K562 (cell line): ENCODE results near the gene DOCK8. TPM values are rescaled to one million over a fixed set of nuclear protein-coding genes. Genes with fewer than 3 reads are reported as not detected.
A peak's percentile ranks its signal among the peaks of the same experiment; 100 is the strongest.

Experiments used
- ATAC-seq: fragments of 200-7000 bp; cut with Tn5 transposase; 3 replicates; pipeline ENCODE4 v1.9.1; 2020; ENCODE audit warnings: moderate library complexity
- BruUV-seq: library from RNA; stranded (reverse); fragments of 400-500 nt; replicated peaks from 2 replicates; lab custom pipeline; 2021; lab: Mats Ljungman, UMichigan
- CTCF ChIA-PET: fragments of 300-600 bp; formaldehyde crosslinking; extraction: SDS; loops from one replicate; lab custom pipeline; 2021; ENCODE audit warnings: low intra/inter-chr PET ratio; lab: Yijun Ruan, JAX
- POLR2A ChIA-PET: fragments of 300-600, 350-650 bp; sonication (Branson Sonifier 250); formaldehyde crosslinking; extraction: SDS; loops from one replicate; lab custom pipeline; 2021; ENCODE audit warnings: antibody characterized with exemption, inconsistent platforms; lab: Yijun Ruan, JAX
- DNase-seq, 4 experiments: peaks; one replicate each; pipeline versions ENCODE4 v3.0.0 to v3.0.0-alpha.2; 2011 to 2018; ENCODE audit warnings: low spot score in 3 of 4, mixed read lengths in 3 of 4; ENCODE audit errors: extremely low read depth in 1 of 4
- FAIRE-seq: peaks from 2 replicates; lab custom pipeline; 2011; peaks lifted over from hg19 to GRCh38; lab: Jason Lieb, UNC
- H2AFZ ChIP-seq: 2 replicates; pipeline ENCODE4 v1.6.0; 2011; ENCODE audit warnings: low read depth, low read length, control low read depth, inconsistent platforms
- H3K27ac ChIP-seq: fragments of 200-600 bp; 3 replicates; pipeline ENCODE4 v1.8.0; 2011; ENCODE audit warnings: low read depth, mild to moderate bottlenecking, control low read depth, inconsistent platforms, low read length, moderate library complexity, mixed read lengths; ENCODE audit errors: extremely low read depth
- H3K27me3 ChIP-seq, 2 experiments: fragments of 300-600 bp in 1 of 2; 2 replicates in 1 of 2; 3 replicates in 1 of 2; pipeline versions ENCODE4 v1.6.0 to v1.8.0; 2011; ENCODE audit warnings: inconsistent platforms in 2 of 2, low read length in 2 of 2, mild to moderate bottlenecking in 1 of 2, mixed read lengths in 1 of 2, moderate library complexity in 1 of 2; ENCODE audit not compliant: control insufficient read depth in 2 of 2, insufficient read depth in 2 of 2
- H3K36me3 ChIP-seq: fragments of 300-600 bp; 3 replicates; pipeline ENCODE4 v1.8.0; 2011; ENCODE audit warnings: mild to moderate bottlenecking, low read length, inconsistent platforms; ENCODE audit not compliant: control insufficient read depth, insufficient read depth
- H3K4me1 ChIP-seq, 2 experiments: fragments of 200-600 bp in 1 of 2; replicated peaks in 1 of 2; 2 replicates in 1 of 2; 3 replicates in 1 of 2; pipeline versions ENCODE4 v1.5.1 to v1.8.0; 2011; ENCODE audit warnings: inconsistent platforms in 2 of 2, low read length in 2 of 2, mild to moderate bottlenecking in 1 of 2, mixed read lengths in 1 of 2, moderate library complexity in 1 of 2; ENCODE audit not compliant: control insufficient read depth in 2 of 2, insufficient read depth in 2 of 2
- H3K4me2 ChIP-seq: 2 replicates; pipeline ENCODE4 v1.6.1; 2011; ENCODE audit warnings: low read length, control low read depth, inconsistent platforms, mixed read lengths; ENCODE audit not compliant: insufficient read depth
- H3K4me3 ChIP-seq: fragments of 200-600 bp; sonication (generic), shearing (Covaris generic); 2 replicates; pipeline ENCODE4 v1.5.1; 2016; ENCODE audit warnings: control low read depth, inconsistent platforms
- H3K79me2 ChIP-seq: fragments of 200-600 bp; 3 replicates; pipeline ENCODE4 v1.8.0; 2011; ENCODE audit warnings: low read length, inconsistent platforms; ENCODE audit not compliant: control insufficient read depth, insufficient read depth
- H3K9ac ChIP-seq, 2 experiments: 2 replicates each; pipeline versions ENCODE4 v1.6.0 to v1.6.1; 2011; ENCODE audit warnings: low read depth in 2 of 2, low read length in 2 of 2, control low read depth in 1 of 2, inconsistent platforms in 1 of 2, mild to moderate bottlenecking in 1 of 2, mixed read lengths in 1 of 2; ENCODE audit not compliant: insufficient read depth in 1 of 2
- H3K9me1 ChIP-seq: one replicate; pipeline ENCODE4 v1.6.0; 2011; ENCODE audit warnings: inconsistent platforms, mild to moderate bottlenecking, low read length, moderate library complexity; ENCODE audit not compliant: control insufficient read depth, insufficient read depth
- H3K9me3 ChIP-seq: replicated peaks from 2 replicates; pipeline ENCODE4 v1.5.1; 2011; ENCODE audit warnings: low read depth, low read length, inconsistent platforms; ENCODE audit not compliant: control insufficient read depth, insufficient read depth
- H4K20me1 ChIP-seq: replicated peaks from 2 replicates; pipeline ENCODE4 v1.6.1; 2011; ENCODE audit warnings: low read length, inconsistent platforms, mixed read lengths; ENCODE audit not compliant: control insufficient read depth, insufficient read depth
- CBFA2T3 ChIP-seq: fragments of 450-650 bp; IDR thresholded peaks from 2 replicates; pipeline ENCODE4 v1.6.1; 2017
- CREM ChIP-seq: IDR thresholded peaks from 2 replicates; pipeline ENCODE4 v1.6.1; 2014; ENCODE audit warnings: antibody characterized with exemption, low read depth
- CTCFL ChIP-seq: IDR thresholded peaks from 2 replicates; pipeline ENCODE4 v1.6.1; 2011; ENCODE audit warnings: borderline replicate concordance, low read depth, mild to moderate bottlenecking, moderate library complexity, low read length; ENCODE audit not compliant: insufficient read depth, poor library complexity, severe bottlenecking
- KDM1A ChIP-seq, 2 experiments: fragments of 450-650 bp; IDR thresholded peaks; 2 replicates each; pipeline ENCODE4 v1.6.1; 2016; ENCODE audit warnings: mild to moderate bottlenecking in 2 of 2
- MTA3 ChIP-seq: fragments of 450-650 bp; formaldehyde crosslinking; IDR thresholded peaks from 2 replicates; pipeline ENCODE4 v1.6.1; 2017; ENCODE audit warnings: mild to moderate bottlenecking, borderline replicate concordance
- MXI1 ChIP-seq: IDR thresholded peaks from 2 replicates; pipeline ENCODE4 v1.6.1; 2011; ENCODE audit warnings: low read depth, mild to moderate bottlenecking, improper control_type of control experiment, low read length
- NR2F6 ChIP-seq: fragments of 450-650 bp; formaldehyde crosslinking; IDR thresholded peaks from 2 replicates; pipeline ENCODE4 v1.4.0; 2020; ENCODE audit warnings: mild to moderate bottlenecking
- POLR2AphosphoS5 ChIP-seq: IDR thresholded peaks from 2 replicates; pipeline ENCODE4 v1.6.1; 2011; ENCODE audit warnings: mild to moderate bottlenecking, low read depth, low read length, moderate library complexity; ENCODE audit not compliant: control insufficient read depth, insufficient read depth
- TCF7L2 ChIP-seq: fragments of 150-350 bp; IDR thresholded peaks from 2 replicates; pipeline ENCODE4 v1.6.1; 2016; ENCODE audit warnings: low read depth, mild to moderate bottlenecking, low read length, moderate library complexity
- TEAD4 ChIP-seq, 2 experiments: sonication (generic) in 1 of 2; formaldehyde crosslinking in 1 of 2; IDR thresholded peaks; 2 replicates each; pipeline versions ENCODE4 v1.6.1 to v1.8.0; 2012 to 2022; ENCODE audit warnings: borderline replicate concordance in 1 of 2, inconsistent platforms in 1 of 2, low read length in 1 of 2, mild to moderate bottlenecking in 1 of 2, missing genetic modification reagents in 1 of 2
- XRCC5 ChIP-seq: fragments of 200-400 bp; formaldehyde crosslinking; IDR thresholded peaks from 2 replicates; pipeline ENCODE4 v1.6.1; 2017; ENCODE audit warnings: low read depth, mild to moderate bottlenecking, low read length
- ZBTB17 ChIP-seq: fragments of 450-650 bp; formaldehyde crosslinking; IDR thresholded peaks from 2 replicates; pipeline ENCODE4 v1.4.0; 2020; ENCODE audit warnings: mild to moderate bottlenecking
- ZNF175 ChIP-seq: fragments of 200-800 bp; sonication (Bioruptor generic); IDR thresholded peaks from 2 replicates; pipeline ENCODE4 v1.6.1; 2016; ENCODE audit warnings: low read depth, mild to moderate bottlenecking, missing genetic modification characterization, missing compliant biosample characterization
- ZNF41 ChIP-seq: fragments of 250-450 bp; sonication (Bioruptor Pico); conservative IDR thresholded peaks from 2 replicates; pipeline ENCODE4 v1.4.0; 2020; ENCODE audit warnings: mild to moderate bottlenecking
- WGBS: fragments of 100-300 bp; shearing (Covaris generic); methylation state at CpG from one replicate; pipeline ENCODE4 v1.1.6; 2016; ENCODE audit warnings: low coverage, mixed read lengths; ENCODE audit not compliant: insufficient coverage; ENCODE audit errors: missing lambda C conversion rate; 5-methylcytosine and 5-hydroxymethylcytosine counted together
- in situ Hi-C: fragments of 300-500 bp; cut with MboI; formaldehyde crosslinking; loops from 4 replicates; pipeline ENCODE4 v1.15.0; 2018; ENCODE audit warnings: inconsistent platforms, mixed read lengths
- intact Hi-C: fragments of 100-400 bp; cut with micrococcal nuclease; formaldehyde crosslinking; loops from 2 replicates; pipeline ENCODE4 v1.14.2; 2022
- polyA plus RNA-seq, 8 experiments: library from polyadenylated mRNA; depleted of rRNA in 4 of 8; stranded (reverse) in 5 of 8; unstranded in 3 of 8; fragments of >200 nt; fragmentation: Nextera tagmentation in 2 of 8; fragmentation: Illumina TruSeq in 1 of 8; extraction: Ambion mirVana in 2 of 8; extraction: Trizol in 1 of 8; gene quantifications; 2 replicates each; pipeline versions ENCODE4 v1.2.1 to v1.2.3, GENCODE V29; 2011 to 2014; ENCODE audit warnings: inconsistent platforms in 1 of 8, missing spikeins in 1 of 8
- total RNA-seq, 7 experiments: library from RNA; depleted of rRNA in 6 of 7; stranded (reverse); fragments of >200 nt in 6 of 7; fragmentation: Illumina TruSeq in 2 of 7; extraction: Trizol in 2 of 7; gene quantifications; 2 replicates each; pipeline versions ENCODE4 v1.2.1 to v1.2.3, GENCODE V29; 2011 to 2021; ENCODE audit warnings: low replicate concordance in 1 of 7
- TF ChIP-seq, protein P1 (sequence below): fragments of 450-650 bp; IDR thresholded peaks from one replicate; pipeline ENCODE4 v1.6.1; 2018; ENCODE audit warnings: mild to moderate bottlenecking, moderate library complexity; ENCODE audit not compliant: partially characterized antibody
- TF ChIP-seq, protein P2 (sequence below): fragments of 250-450 bp; sonication (Bioruptor Pico); IDR thresholded peaks from 2 replicates; pipeline ENCODE4 v1.8.0; 2022; ENCODE audit warnings: moderate library complexity, mild to moderate bottlenecking, inconsistent platforms

The DOCK8 gene
- total and polyA plus RNA-seq, 9 of the 15 experiments (the other 6 are each of a cell fraction or from before 2014, with no cell fraction given): 14.4 to 53.8 (median 25.1) TPM

- ChIA-PET POLR2A (interaction anchor here (1.0 to 3.2 kb wide), 2 partner anchors 8 to 13 kb away, joined by 3 to 12 read pairs; no protein-coding TSS in a partner anchor), CTCF (no interaction called here)
- H3K9ac ChIP-seq: peak overlapping the region; percentile 43 to 79; a peak in 2 of 4 replicates
- no peaks in the 10 kb centered on the region for H3K9me1 ChIP-seq
- peaks cover 8% of the 10 kb centered on the region; the same call in 2 of the 3 replicates for H3K79me2 ChIP-seq
- DNase-seq: peak in 2 of 4 experiments; percentile 17 to 42
- no peaks in the 10 kb centered on the region; the same call in 2 of the 3 replicates for H3K36me3 ChIP-seq
- no TSS peak for BruUV-seq
- intact Hi-C loops: no loop called here
- H3K27me3 ChIP-seq: no peaks in the 10 kb centered on the region
- H4K20me1 ChIP-seq: no peaks in the 10 kb centered on the region
- in situ Hi-C loops: no loop called here
- peak overlapping the region; percentile 59 for H2AFZ ChIP-seq
- ATAC-seq: peak; percentile 69
- H3K9me3 ChIP-seq: no peaks in the 10 kb centered on the region
- peak overlapping the region; percentile 50 for H3K4me2 ChIP-seq
- H3K27ac ChIP-seq: peak overlapping the region; percentile 76
- H3K4me1 ChIP-seq: peaks cover 7 to 31% of the 10 kb centered on the region in 2 experiments
- H3K4me3 ChIP-seq: no peak overlapping the region
- 0% methylated on average over 2 of the region's 2 CpGs for WGBS
- FAIRE-seq: peak; percentile 85
- TF ChIP-seq CREM: no peak
- TF ChIP-seq, protein P1, sequence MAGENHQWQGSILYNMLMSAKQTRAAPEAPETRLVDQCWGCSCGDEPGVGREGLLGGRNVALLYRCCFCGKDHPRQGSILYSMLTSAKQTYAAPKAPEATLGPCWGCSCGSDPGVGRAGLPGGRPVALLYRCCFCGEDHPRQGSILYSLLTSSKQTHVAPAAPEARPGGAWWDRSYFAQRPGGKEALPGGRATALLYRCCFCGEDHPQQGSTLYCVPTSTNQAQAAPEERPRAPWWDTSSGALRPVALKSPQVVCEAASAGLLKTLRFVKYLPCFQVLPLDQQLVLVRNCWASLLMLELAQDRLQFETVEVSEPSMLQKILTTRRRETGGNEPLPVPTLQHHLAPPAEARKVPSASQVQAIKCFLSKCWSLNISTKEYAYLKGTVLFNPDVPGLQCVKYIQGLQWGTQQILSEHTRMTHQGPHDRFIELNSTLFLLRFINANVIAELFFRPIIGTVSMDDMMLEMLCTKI: no peak
- TF ChIP-seq TCF7L2: no peak
- peak; percentile 72 for TF ChIP-seq CBFA2T3
- TF ChIP-seq XRCC5: no peak
- TF ChIP-seq NR2F6 (CRISPR knock-in tag): no peak
- TF ChIP-seq MTA3: no peak
- no peak for TF ChIP-seq ZNF175
- TF ChIP-seq MXI1: no peak
- TF ChIP-seq CTCFL: no peak
- peak; percentile 68 for TF ChIP-seq TEAD4 (IDR thresholded peaks at IDR 0.05; ENCODE audit: low read length)
- TF ChIP-seq TEAD4 (CRISPR knock-in tag; IDR thresholded peaks at IDR 0.05; ENCODE audit: borderline replicate concordance): no peak
- TF ChIP-seq ZNF41 (CRISPR knock-in tag): no peak
- TF ChIP-seq, protein P2, sequence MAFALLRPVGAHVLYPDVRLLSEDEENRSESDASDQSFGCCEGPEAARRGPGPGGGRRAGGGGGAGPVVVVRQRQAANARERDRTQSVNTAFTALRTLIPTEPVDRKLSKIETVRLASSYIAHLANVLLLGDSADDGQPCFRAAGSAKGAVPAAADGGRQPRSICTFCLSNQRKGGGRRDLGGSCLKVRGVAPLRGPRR (CRISPR knock-in tag): no peak
- TF ChIP-seq POLR2AphosphoS5: no peak
- peak in 1 of 2 experiments; percentile 59; a peak in 1 of 4 replicates for TF ChIP-seq KDM1A (IDR thresholded peaks at IDR 0.05)
- TF ChIP-seq ZBTB17 (CRISPR knock-in tag): no peak
Measured at GRCh38 chr9:259405-260404, 45.0 kb downstream of the DOCK8 start.
